ENCODE results near the gene SCARF2.
"Not testable (repeated sequence)": the region's sequence is repeated elsewhere in the genome, so short reads cannot be mapped to it uniquely, and the experiment has no call there.

SCARF2 gene

GRCh38 chr22:20390394-20390907 is 47.2 kb downstream of the SCARF2 start:
- DNase-seq: no peak

- DNase-seq: no peak
Measured at GRCh38 chr22:20389288-20389687, 48.3 kb downstream of the SCARF2 start.

GRCh38 chr22:20388200-20388599 is 49.4 kb downstream of the SCARF2 start:
- no peak for DNase-seq

GRCh38 chr22:20386972-20387371 is 50.7 kb downstream of the SCARF2 start:
- DNase-seq: no peak

- DNase-seq: no peak
Measured at GRCh38 chr22:20386336-20386735, 51.3 kb downstream of the SCARF2 start.

GRCh38 chr22:20384865-20385264 is 52.8 kb downstream of the SCARF2 start:
- no peak for DNase-seq

GRCh38 chr22:20384171-20384570 is 53.5 kb downstream of the SCARF2 start:
- DNase-seq: no peak

GRCh38 chr22:20383538-20383937 is 54.1 kb downstream of the SCARF2 start:
- DNase-seq: no peak

- no peak for DNase-seq
Measured at GRCh38 chr22:20380486-20380885, 57.1 kb downstream of the SCARF2 start.

GRCh38 chr22:20378684-20379083 is 58.9 kb downstream of the SCARF2 start:
- not testable (repeated sequence) for DNase-seq

GRCh38 chr22:20378110-20378509 is 59.5 kb downstream of the SCARF2 start:
- no peak for DNase-seq

- DNase-seq: not testable (repeated sequence)
Measured at GRCh38 chr22:20376983-20377382, 60.6 kb downstream of the SCARF2 start.

GRCh38 chr22:20376281-20376680 is 61.3 kb downstream of the SCARF2 start:
- not testable (repeated sequence) for DNase-seq
